Endothelial cell (in vitro differentiated cells): ENCODE measurements around the gene SAMD4A. TPM values are rescaled to one million over a fixed set of nuclear protein-coding genes. Genes with fewer than 3 reads are reported as not detected.

Experiments used
- DNase-seq: peaks from one replicate; pipeline ENCODE4 v3.0.0; 2021; ENCODE audit warnings: low spot score
- H3K27ac Mint-ChIP-seq: one replicate; pipeline ENCODE4 v1.8.0; 2021; ENCODE audit warnings: mixed read lengths, inconsistent platforms; ENCODE audit not compliant: unreplicated experiment
- H3K27me3 Mint-ChIP-seq: one replicate; pipeline ENCODE4 v1.8.0; 2021; ENCODE audit warnings: mild to moderate bottlenecking, moderate library complexity, mixed read lengths, inconsistent platforms; ENCODE audit not compliant: unreplicated experiment
- H3K36me3 Mint-ChIP-seq: one replicate; pipeline ENCODE4 v1.8.0; 2021; ENCODE audit warnings: mild to moderate bottlenecking, low read depth, mixed read lengths, inconsistent platforms; ENCODE audit not compliant: unreplicated experiment
- H3K4me1 Mint-ChIP-seq: one replicate; pipeline ENCODE4 v1.8.0; 2021; ENCODE audit warnings: mild to moderate bottlenecking, mixed read lengths, inconsistent platforms; ENCODE audit not compliant: unreplicated experiment
- H3K4me3 Mint-ChIP-seq: one replicate; pipeline ENCODE4 v1.8.0; 2021; ENCODE audit warnings: mild to moderate bottlenecking, mixed read lengths, inconsistent platforms; ENCODE audit not compliant: unreplicated experiment
- H3K9me3 Mint-ChIP-seq: one replicate; pipeline ENCODE4 v1.8.0; 2021; ENCODE audit warnings: mixed read lengths, inconsistent platforms; ENCODE audit not compliant: unreplicated experiment
- CTCF ChIP-seq: fragments of 200-600 bp; sonication (generic); IDR thresholded peaks from one replicate; pipeline ENCODE4 v1.5.0; 2021; ENCODE audit warnings: antibody characterized with exemption; ENCODE audit not compliant: unreplicated experiment
- total RNA-seq: library from RNA; stranded (reverse); fragmentation: NEBNext Ultra II Directional; extraction: Animal tissue kit (Norgen Biotek cat#: 25700); gene quantifications from one replicate; pipeline ENCODE4 v1.2.1, GENCODE V29; 2021; ENCODE audit not compliant: unreplicated experiment

SAMD4A gene
- total RNA-seq, 1 donor from 2014 or later, result 9.2 TPM

GRCh38 chr14:54702492-54702891, 135.6 kb downstream of the SAMD4A start:
- Mint-ChIP-seq H3K36me3 (no peaks in the 10 kb centered on the region), H3K9me3 (no peaks in the 10 kb centered on the region), H3K4me3 (no peak overlapping the region), H3K4me1 (peaks cover 7% of the 10 kb centered on the region), H3K27ac (no peak overlapping the region), H3K27me3 (peaks cover 5% of the 10 kb centered on the region)
- no peak for DNase-seq
- TF ChIP-seq CTCF, result no peak

- Mint-ChIP-seq H3K9me3 (no peaks in the 10 kb centered on the region), H3K4me3 (no peak overlapping the region), H3K4me1 (peaks cover 7% of the 10 kb centered on the region), H3K36me3 (no peaks in the 10 kb centered on the region), H3K27me3 (peaks cover 5% of the 10 kb centered on the region), H3K27ac (no peak overlapping the region)
- DNase-seq, result no peak
- TF ChIP-seq CTCF, result no peak
Measured at GRCh38 chr14:54703082-54703481, 136.2 kb downstream of the SAMD4A start.

- DNase-seq, result no peak
- H3K36me3 Mint-ChIP-seq, result no peaks in the 10 kb centered on the region
- H3K4me3 Mint-ChIP-seq, result no peak overlapping the region
- H3K9me3 Mint-ChIP-seq, result no peaks in the 10 kb centered on the region
- H3K27ac Mint-ChIP-seq, result no peak overlapping the region
- H3K4me1 Mint-ChIP-seq, result peaks cover 3% of the 10 kb centered on the region
- H3K27me3 Mint-ChIP-seq, result peaks cover 5% of the 10 kb centered on the region
- no peak for TF ChIP-seq CTCF
Measured at GRCh38 chr14:54703724-54704123, 136.8 kb downstream of the SAMD4A start.

GRCh38 chr14:54704768-54705167, 137.8 kb downstream of the SAMD4A start:
- no peak for TF ChIP-seq CTCF
- Mint-ChIP-seq H3K27ac (no peak overlapping the region), H3K9me3 (no peaks in the 10 kb centered on the region), H3K36me3 (no peaks in the 10 kb centered on the region), H3K4me3 (no peak overlapping the region), H3K4me1 (no peaks in the 10 kb centered on the region), H3K27me3 (peaks cover 5% of the 10 kb centered on the region)
- no peak for DNase-seq

GRCh38 chr14:54706769-54707168, 139.8 kb downstream of the SAMD4A start:
- Mint-ChIP-seq H3K4me3 (no peak overlapping the region), H3K4me1 (no peaks in the 10 kb centered on the region), H3K36me3 (no peaks in the 10 kb centered on the region), H3K9me3 (no peaks in the 10 kb centered on the region), H3K27me3 (peaks cover 2% of the 10 kb centered on the region), H3K27ac (no peak overlapping the region)
- DNase-seq, result no peak
- TF ChIP-seq CTCF, result no peak
